H9 (cell line): ENCODE data around the gene PDK4. TPM values are rescaled to one million over a fixed set of nuclear protein-coding genes. Genes with fewer than 3 reads are reported as not detected.

ENCODE experiments used
- DNase-seq: peaks from one replicate; pipeline ENCODE4 v3.0.0-alpha.2; 2017
- H2AFZ ChIP-seq: one replicate; pipeline ENCODE4 v1.6.1; 2013; ENCODE audit warnings: mild to moderate bottlenecking, low read length, control low read depth, moderate library complexity
- H2AK5ac ChIP-seq: 2 replicates; pipeline ENCODE4 v1.6.1; 2013; ENCODE audit warnings: low read length, control low read depth, mixed read lengths; ENCODE audit not compliant: insufficient read length
- H2BK120ac ChIP-seq: one replicate; pipeline ENCODE4 v1.6.1; 2013; ENCODE audit warnings: low read depth, mild to moderate bottlenecking, low read length, control low read depth, inconsistent platforms; ENCODE audit not compliant: poor library complexity, severe bottlenecking
- H2BK12ac ChIP-seq: 2 replicates; pipeline ENCODE4 v1.6.1; 2013; ENCODE audit warnings: low read length, control low read depth, mixed read lengths, low read depth; ENCODE audit not compliant: insufficient read length
- H2BK15ac ChIP-seq: 2 replicates; pipeline ENCODE4 v1.6.1; 2013; ENCODE audit warnings: low read depth, low read length, control low read depth
- H2BK20ac ChIP-seq: one replicate; pipeline ENCODE4 v1.6.1; 2013; ENCODE audit warnings: low read depth, mild to moderate bottlenecking, low read length, control low read depth, inconsistent platforms; ENCODE audit not compliant: poor library complexity, severe bottlenecking
- H2BK5ac ChIP-seq: 2 replicates; pipeline ENCODE4 v1.6.1; 2013; ENCODE audit warnings: low read length, control low read depth, mixed read lengths; ENCODE audit not compliant: insufficient read length
- H3K14ac ChIP-seq: 2 replicates; pipeline ENCODE4 v1.6.1; 2013; ENCODE audit warnings: low read length, control low read depth; ENCODE audit not compliant: insufficient read depth
- H3K18ac ChIP-seq: 2 replicates; pipeline ENCODE4 v1.6.1; 2013; ENCODE audit warnings: low read depth, mild to moderate bottlenecking, mixed read lengths, low read length, control low read depth; ENCODE audit not compliant: insufficient read length
- H3K23ac ChIP-seq: 2 replicates; pipeline ENCODE4 v1.6.1; 2013; ENCODE audit warnings: low read length, control low read depth, mixed read lengths, low read depth; ENCODE audit not compliant: insufficient read length
- H3K23me2 ChIP-seq: 2 replicates; pipeline ENCODE4 v1.6.1; 2013; ENCODE audit warnings: low read depth, mild to moderate bottlenecking, mixed read lengths, low read length, control low read depth; ENCODE audit not compliant: insufficient read length, poor library complexity, severe bottlenecking
- H3K27ac ChIP-seq: 2 replicates; pipeline ENCODE4 v1.5.1; 2013; ENCODE audit warnings: low read length, control low read depth, mixed read lengths, low read depth; ENCODE audit not compliant: insufficient read length
- H3K27me3 ChIP-seq: 2 replicates; pipeline ENCODE4 v1.6.1; 2013; ENCODE audit warnings: low read length, control low read depth, inconsistent platforms; ENCODE audit not compliant: insufficient read depth
- H3K4ac ChIP-seq: 2 replicates; pipeline ENCODE4 v1.6.1; 2013; ENCODE audit warnings: low read depth, mild to moderate bottlenecking, control low read depth, inconsistent platforms, low read length, moderate library complexity
- H3K4me1 ChIP-seq: 2 replicates; pipeline ENCODE4 v1.6.1; 2013; ENCODE audit warnings: low read length, control low read depth, inconsistent platforms; ENCODE audit not compliant: insufficient read depth
- H3K4me2 ChIP-seq: 2 replicates; pipeline ENCODE4 v1.6.1; 2013; ENCODE audit warnings: low read length, control low read depth, mixed read lengths; ENCODE audit not compliant: insufficient read length, insufficient read depth
- H3K56ac ChIP-seq: 2 replicates; pipeline ENCODE4 v1.6.1; 2013; ENCODE audit warnings: low read depth, mild to moderate bottlenecking, mixed read lengths, low read length, control low read depth; ENCODE audit not compliant: insufficient read length
- H3K79me1 ChIP-seq: 2 replicates; pipeline ENCODE4 v1.6.1; 2013; ENCODE audit warnings: low read depth, mild to moderate bottlenecking, moderate library complexity, low read length, control low read depth, inconsistent platforms; ENCODE audit not compliant: insufficient read depth, poor library complexity, severe bottlenecking
- H3K79me2 ChIP-seq: 2 replicates; pipeline ENCODE4 v1.6.1; 2013; ENCODE audit warnings: low read length, control low read depth, inconsistent platforms; ENCODE audit not compliant: insufficient read depth
- H3K9ac ChIP-seq: 2 replicates; pipeline ENCODE4 v1.6.1; 2013; ENCODE audit warnings: low read length, control low read depth, mixed read lengths; ENCODE audit not compliant: insufficient read length; ENCODE audit errors: extremely low read depth
- H3K9me3 ChIP-seq: one replicate; pipeline ENCODE4 v1.6.1; 2013; ENCODE audit warnings: low read depth, low read length, inconsistent platforms; ENCODE audit not compliant: control insufficient read depth
- H3T11ph ChIP-seq: one replicate; pipeline ENCODE4 v1.6.1; 2013; ENCODE audit warnings: mild to moderate bottlenecking, low read length, control low read depth, inconsistent platforms
- H4K20me1 ChIP-seq: one replicate; pipeline ENCODE4 v1.6.1; 2013; ENCODE audit not compliant: control insufficient read depth, insufficient read length, insufficient read depth
- H4K5ac ChIP-seq: 2 replicates; pipeline ENCODE4 v1.6.1; 2013; ENCODE audit warnings: low read depth, mild to moderate bottlenecking, mixed read lengths, low read length, control low read depth; ENCODE audit not compliant: insufficient read length
- H4K8ac ChIP-seq: replicated peaks from 2 replicates; pipeline ENCODE4 v1.6.1; 2013; ENCODE audit warnings: low read length, control low read depth, mixed read lengths, low read depth; ENCODE audit not compliant: insufficient read length
- H4K91ac ChIP-seq: 2 replicates; pipeline ENCODE4 v1.6.1; 2013; ENCODE audit warnings: low read depth, mild to moderate bottlenecking, moderate library complexity, mixed read lengths, low read length, control low read depth; ENCODE audit not compliant: insufficient read length
- H3K27ac Mint-ChIP-seq, 3 experiments: 2 replicates in 2 of 3; 3 replicates in 1 of 3; pipeline ENCODE4 v1.8.0; 2020 to 2021; ENCODE audit warnings: mixed read lengths in 3 of 3, mild to moderate bottlenecking in 1 of 3, moderate library complexity in 1 of 3
- H3K27me3 Mint-ChIP-seq: 2 replicates; pipeline ENCODE4 v1.8.0; 2021; ENCODE audit warnings: low read depth, mild to moderate bottlenecking, moderate library complexity, mixed read lengths
- H3K36me3 Mint-ChIP-seq, 3 experiments: 2 replicates in 2 of 3; 3 replicates in 1 of 3; pipeline ENCODE4 v1.8.0; 2020 to 2021; ENCODE audit warnings: low read depth in 3 of 3, mixed read lengths in 3 of 3; ENCODE audit not compliant: insufficient read depth in 1 of 3
- H3K4me1 Mint-ChIP-seq, 2 experiments: 2 replicates each; pipeline ENCODE4 v1.8.0; 2020; ENCODE audit warnings: mixed read lengths in 2 of 2
- H3K4me3 Mint-ChIP-seq, 2 experiments: 2 replicates in 1 of 2; 3 replicates in 1 of 2; pipeline ENCODE4 v1.8.0; 2020 to 2021; ENCODE audit warnings: mild to moderate bottlenecking in 2 of 2, mixed read lengths in 2 of 2, moderate library complexity in 1 of 2
- H3K9me3 Mint-ChIP-seq, 2 experiments: 2 replicates in 1 of 2; 3 replicates in 1 of 2; pipeline ENCODE4 v1.8.0; 2020; ENCODE audit warnings: mild to moderate bottlenecking in 2 of 2, mixed read lengths in 2 of 2, moderate library complexity in 1 of 2
- WGBS: extraction: QIAGEN DNeasy Blood & Tissue Kit; methylation state at CpG from one replicate; pipeline ENCODE4 v1.1.7; 2013; ENCODE audit warnings: missing lambda C conversion rate, low lambda C conversion rate, mixed read lengths; ENCODE audit not compliant: insufficient read length; ENCODE audit errors: extremely low coverage; 5-methylcytosine and 5-hydroxymethylcytosine counted together
- total RNA-seq: library from RNA; stranded (reverse); gene quantifications from 2 replicates; pipeline ENCODE4 v1.2.1, GENCODE V29; 2021
- TF ChIP-seq, protein P1 (sequence below): fragments of 200-600 bp; sonication (generic); conservative IDR thresholded peaks from 3 replicates; pipeline ENCODE4 v1.8.0; 2021; ENCODE audit warnings: antibody characterized with exemption, mild to moderate bottlenecking

Gene PDK4
- total RNA-seq, 1 experiment from 2014 or later: not detected

DNA sequence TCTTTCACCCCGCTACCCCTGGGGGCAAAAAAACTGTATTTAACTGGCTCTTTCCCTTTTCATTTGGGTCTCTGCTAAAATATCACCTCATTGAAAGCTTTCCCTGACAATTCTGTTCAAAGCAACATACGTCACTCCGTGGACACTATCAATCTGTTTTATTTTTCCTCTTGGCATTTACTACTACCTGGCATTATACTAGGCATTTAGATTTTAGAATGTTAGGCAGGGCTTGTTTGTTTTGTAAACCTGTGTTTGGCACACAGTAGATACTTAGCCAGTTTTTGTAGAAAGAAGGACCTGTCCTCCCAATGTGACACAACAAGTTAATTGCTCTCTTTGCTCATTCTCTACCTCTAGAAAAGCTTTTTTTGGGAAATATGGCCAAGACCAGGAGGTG lies 26.5 kb upstream of the PDK4 start:
- Histone ChIP-seq H2BK15ac (no peak overlapping the region), H4K20me1 (no peaks in the 10 kb centered on the region), H3K9me3 (no peaks in the 10 kb centered on the region), H2BK5ac (no peak overlapping the region), H2BK20ac (no peak overlapping the region), H2BK12ac (no peak overlapping the region), H4K5ac (no peak overlapping the region), H2BK120ac (no peak overlapping the region), H3K79me1 (no peaks in the 10 kb centered on the region), H2AFZ (no peak overlapping the region), H3K14ac (no peak overlapping the region), H3K4me1 (no peaks in the 10 kb centered on the region), H3K18ac (no peak overlapping the region), H3K79me2 (no peaks in the 10 kb centered on the region), H4K91ac (no peak overlapping the region), H3K4ac (no peak overlapping the region), H3K23me2 (no peaks in the 10 kb centered on the region), H3K27me3 (no peaks in the 10 kb centered on the region), H3K56ac (no peak overlapping the region), H3K27ac (no peak overlapping the region), H2AK5ac (no peak overlapping the region), H3T11ph (no peak overlapping the region), H3K4me2 (no peak overlapping the region), H3K9ac (no peak overlapping the region), H3K23ac (no peak overlapping the region), H4K8ac (no peak overlapping the region)
- Mint-ChIP-seq H3K27ac (no peak overlapping the region), H3K4me1 (no peaks in the 10 kb centered on the region), H3K4me3 (no peak overlapping the region), H3K27me3 (peaks cover 8% of the 10 kb centered on the region), H3K36me3 (no peaks in the 10 kb centered on the region), H3K9me3 (no peaks in the 10 kb centered on the region)
- TF ChIP-seq, protein P1, sequence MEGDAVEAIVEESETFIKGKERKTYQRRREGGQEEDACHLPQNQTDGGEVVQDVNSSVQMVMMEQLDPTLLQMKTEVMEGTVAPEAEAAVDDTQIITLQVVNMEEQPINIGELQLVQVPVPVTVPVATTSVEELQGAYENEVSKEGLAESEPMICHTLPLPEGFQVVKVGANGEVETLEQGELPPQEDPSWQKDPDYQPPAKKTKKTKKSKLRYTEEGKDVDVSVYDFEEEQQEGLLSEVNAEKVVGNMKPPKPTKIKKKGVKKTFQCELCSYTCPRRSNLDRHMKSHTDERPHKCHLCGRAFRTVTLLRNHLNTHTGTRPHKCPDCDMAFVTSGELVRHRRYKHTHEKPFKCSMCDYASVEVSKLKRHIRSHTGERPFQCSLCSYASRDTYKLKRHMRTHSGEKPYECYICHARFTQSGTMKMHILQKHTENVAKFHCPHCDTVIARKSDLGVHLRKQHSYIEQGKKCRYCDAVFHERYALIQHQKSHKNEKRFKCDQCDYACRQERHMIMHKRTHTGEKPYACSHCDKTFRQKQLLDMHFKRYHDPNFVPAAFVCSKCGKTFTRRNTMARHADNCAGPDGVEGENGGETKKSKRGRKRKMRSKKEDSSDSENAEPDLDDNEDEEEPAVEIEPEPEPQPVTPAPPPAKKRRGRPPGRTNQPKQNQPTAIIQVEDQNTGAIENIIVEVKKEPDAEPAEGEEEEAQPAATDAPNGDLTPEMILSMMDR: no peak
- no CpG with 5 or more reads among the region's 3 CpGs for WGBS
- no peak for DNase-seq
